Bronchial epithelial cell (primary cell): ENCODE results near the gene FAM25A. TPM values are rescaled to one million over a fixed set of nuclear protein-coding genes. Genes with fewer than 3 reads are reported as not detected.

Source experiments
- DNase-seq: peaks from one replicate; pipeline ENCODE4 v3.0.0-alpha.2; 2010; ENCODE audit warnings: low read depth
- FAIRE-seq: peaks from 2 replicates; lab custom pipeline; 2011; peaks lifted over from hg19 to GRCh38; lab: Jason Lieb, UNC
- H3K27me3 ChIP-seq: 2 replicates; pipeline ENCODE4 v1.5.1; 2011; ENCODE audit warnings: low read length; ENCODE audit not compliant: control insufficient read depth, insufficient read depth
- H3K36me3 ChIP-seq: 2 replicates; pipeline ENCODE4 v1.5.1; 2011; ENCODE audit warnings: low read length; ENCODE audit not compliant: control insufficient read depth, insufficient read depth
- H3K4me3 ChIP-seq: 2 replicates; pipeline ENCODE4 v1.5.1; 2011; ENCODE audit warnings: mild to moderate bottlenecking, low read depth, low read length, control low read depth
- CTCF ChIP-seq: IDR thresholded peaks from 2 replicates; pipeline ENCODE4 v1.5.1; 2011; ENCODE audit warnings: mild to moderate bottlenecking, moderate library complexity, low read length, control low read depth, inconsistent platforms; ENCODE audit not compliant: insufficient read depth, severe bottlenecking
- total RNA-seq: library from RNA; depleted of rRNA; stranded (reverse); fragments of >200 nt; gene quantifications from 2 replicates; pipeline ENCODE4 v1.2.1, GENCODE V29; 2014

The FAM25A gene
- total RNA-seq, 1 donor from 2014 or later, result 4.7 TPM

GRCh38 chr10:87068281-87068680 lies 48.2 kb downstream of the FAM25A start:
- H3K4me3 ChIP-seq, result no peak overlapping the region
- H3K27me3 ChIP-seq, result no peaks in the 10 kb centered on the region
- H3K36me3 ChIP-seq, result peaks cover 10% of the 10 kb centered on the region
- TF ChIP-seq CTCF, result no peak
- DNase-seq (no peak), FAIRE-seq (no peak)

GRCh38 chr10:87072449-87072848 lies 52.4 kb downstream of the FAM25A start:
- FAIRE-seq (no peak), DNase-seq (no peak)
- H3K27me3 ChIP-seq, result no peaks in the 10 kb centered on the region
- peaks cover 4% of the 10 kb centered on the region for H3K36me3 ChIP-seq
- no peak overlapping the region for H3K4me3 ChIP-seq
- TF ChIP-seq CTCF, result no peak

Other genes with a start within 250 kb of the FAM25A start
- gene MMRN2, start 62.7 kb upstream of the FAM25A start, total RNA-seq, result 3.9 and 6.1 TPM in 2 replicates
- 22.3 and 25.5 TPM in 2 replicates for gene SNCG, start 61.7 kb upstream of the FAM25A start, total RNA-seq
- gene ADIRF, start 51.8 kb upstream of the FAM25A start, total RNA-seq, result 25.3 and 53.6 TPM in 2 replicates
- gene GLUD1, start 74.5 kb downstream of the FAM25A start, total RNA-seq, result 225 and 249 TPM in 2 replicates
- gene SHLD2, start 74.9 kb downstream of the FAM25A start, total RNA-seq, result 19.2 and 28.7 TPM in 2 replicates
- 0.26 and 1.2 TPM in 2 replicates for gene NUTM2A, start 205.2 kb downstream of the FAM25A start, total RNA-seq